ENCODE results near the gene RRP36. TPM values are rescaled to one million over a fixed set of nuclear protein-coding genes. Genes with fewer than 3 reads are reported as not detected.

RRP36 gene
- total RNA-seq, 4 donors from 2014 or later = 41.5 to 68.5 (median 56.7) TPM

GRCh38 chr6:42984924-42985475 is 36.4 kb upstream of the RRP36 start:
- H3K4me1 ChIP-seq = peaks cover 22 to 35% of the 10 kb centered on the region in 2 donors
- DNase-seq = peak; percentile 8 to 19
- intact Hi-C loops (cut with DNase I) = no loop called here
- no peaks in the 10 kb centered on the region for H3K9me3 ChIP-seq
- TF ChIP-seq POLR2A (IDR thresholded peaks at IDR 0.05) = no peak
- TF ChIP-seq CTCF (IDR thresholded peaks at IDR 0.05) = no peak
- H3K27me3 ChIP-seq = no peaks in the 10 kb centered on the region
- H3K4me3 ChIP-seq (replicated peaks in 1 of 3) = peak overlapping the region; percentile 53 to 75 (median 64)
- peaks cover 0 to 8% of the 10 kb centered on the region in 2 donors for H3K36me3 ChIP-seq
- 11 to 15% methylated on average over 13 of the region's 13 CpGs for WGBS, 2 donors
- peak overlapping the region; percentile 39 to 81 (median 62) for H3K27ac ChIP-seq

GRCh38 chr6:42987533-42988451 is 33.6 kb upstream of the RRP36 start:
- WGBS, 2 donors = 82 to 84% methylated on average over 5 of the region's 5 CpGs
- Histone ChIP-seq H3K27ac (no peak overlapping the region), H3K36me3 (peaks cover 0 to 10% of the 10 kb centered on the region in 2 donors), H3K4me3 (replicated peaks in 1 of 3) (no peak overlapping the region), H3K27me3 (no peaks in the 10 kb centered on the region), H3K4me1 (peaks cover 22 to 33% of the 10 kb centered on the region in 2 donors), H3K9me3 (no peaks in the 10 kb centered on the region)
- intact Hi-C loops (cut with DNase I) = no loop called here
- no peak for DNase-seq
- no peak for TF ChIP-seq POLR2A (IDR thresholded peaks at IDR 0.05)
- TF ChIP-seq CTCF (IDR thresholded peaks at IDR 0.05) = no peak

- peaks cover 0 to 10% of the 10 kb centered on the region in 2 donors for H3K36me3 ChIP-seq
- H3K4me3 ChIP-seq (replicated peaks in 1 of 3) = no peak overlapping the region
- 7 to 18% methylated on average over 1 of the region's 1 CpG for WGBS, 2 donors
- H3K4me1 ChIP-seq = peaks cover 20 to 31% of the 10 kb centered on the region in 2 donors
- no peaks in the 10 kb centered on the region for H3K9me3 ChIP-seq
- no peak for TF ChIP-seq POLR2A (IDR thresholded peaks at IDR 0.05)
- intact Hi-C loops (cut with DNase I) = no loop called here
- DNase-seq = peak; percentile 11 to 30
- H3K27me3 ChIP-seq = no peaks in the 10 kb centered on the region
- H3K27ac ChIP-seq = no peak overlapping the region
Measured at GRCh38 chr6:42988486-42989020, 32.9 kb upstream of the RRP36 start.

GRCh38 chr6:42989923-42990322 is 31.5 kb upstream of the RRP36 start:
- no peak overlapping the region for H3K27ac ChIP-seq
- intact Hi-C loops (cut with DNase I) = no loop called here

More at GRCh38 chr6:42989923-42990322, 31.5 kb upstream of the RRP36 start:
- DNase-seq = no peak
- 87 to 98% methylated on average over 5 of the region's 5 CpGs for WGBS, 2 donors
- H3K27me3 ChIP-seq = no peaks in the 10 kb centered on the region
- H3K9me3 ChIP-seq = no peaks in the 10 kb centered on the region
- H3K4me1 ChIP-seq = peaks cover 16 to 27% of the 10 kb centered on the region in 2 donors
- H3K4me3 ChIP-seq (replicated peaks in 1 of 3) = no peak overlapping the region
- H3K36me3 ChIP-seq = peaks cover 0 to 10% of the 10 kb centered on the region in 2 donors
- TF ChIP-seq POLR2A (IDR thresholded peaks at IDR 0.05) (no peak), CTCF (IDR thresholded peaks at IDR 0.05) (no peak)

All from thyroid gland (tissue), 4 donors.